Mesenchymal stem cell (in vitro differentiated cells and primary cell): ENCODE measurements around the gene ZGPAT.
A peak's percentile ranks its signal among the peaks of the same experiment; 100 is the strongest.
"Not testable (repeated sequence)": the region's sequence is repeated elsewhere in the genome, so short reads cannot be mapped to it uniquely, and the experiment has no call there.

Source experiments
- DNase-seq: peaks from one replicate; pipeline ENCODE4 v3.0.0-alpha.2; 2013
- H2AFZ ChIP-seq: one replicate; pipeline ENCODE4 v1.6.1; 2013; ENCODE audit warnings: low read depth, mild to moderate bottlenecking, control low read depth, inconsistent platforms, low read length, moderate library complexity
- H2AK5ac ChIP-seq: 2 replicates; pipeline ENCODE4 v1.6.1; 2013; ENCODE audit warnings: low read length, moderate library complexity, mild to moderate bottlenecking, inconsistent platforms; ENCODE audit not compliant: severe bottlenecking
- H2BK120ac ChIP-seq: one replicate; pipeline ENCODE4 v1.6.1; 2013; ENCODE audit warnings: low read depth, mild to moderate bottlenecking, inconsistent platforms, low read length, moderate library complexity
- H2BK12ac ChIP-seq, 2 experiments: one replicate each; pipeline ENCODE4 v1.6.1; 2013; ENCODE audit warnings: inconsistent platforms in 2 of 2, low read length in 2 of 2, mild to moderate bottlenecking in 2 of 2, moderate library complexity in 2 of 2, control low read depth in 1 of 2
- H2BK15ac ChIP-seq: one replicate; pipeline ENCODE4 v1.6.1; 2013; ENCODE audit warnings: mild to moderate bottlenecking, low read depth, inconsistent platforms; ENCODE audit not compliant: poor library complexity, severe bottlenecking
- H2BK5ac ChIP-seq: 2 replicates; pipeline ENCODE4 v1.6.1; 2013; ENCODE audit warnings: low read depth, mild to moderate bottlenecking, low read length, control low read depth, inconsistent platforms; ENCODE audit not compliant: poor library complexity, severe bottlenecking
- H3K14ac ChIP-seq, 2 experiments: one replicate each; pipeline ENCODE4 v1.6.1; 2013; ENCODE audit warnings: inconsistent platforms in 2 of 2, low read length in 2 of 2, control low read depth in 1 of 2, mild to moderate bottlenecking in 1 of 2, moderate library complexity in 1 of 2
- H3K18ac ChIP-seq, 2 experiments: one replicate each; pipeline ENCODE4 v1.6.1; 2013; ENCODE audit warnings: inconsistent platforms in 2 of 2, low read length in 2 of 2, control low read depth in 1 of 2, low read depth in 1 of 2, mild to moderate bottlenecking in 1 of 2
- H3K23ac ChIP-seq, 2 experiments: one replicate each; pipeline ENCODE4 v1.6.1; 2013; ENCODE audit warnings: inconsistent platforms in 2 of 2, low read length in 2 of 2, mild to moderate bottlenecking in 2 of 2, moderate library complexity in 2 of 2, control low read depth in 1 of 2
- H3K27ac ChIP-seq: 2 replicates; pipeline ENCODE4 v1.5.1; 2013; ENCODE audit warnings: mild to moderate bottlenecking, moderate library complexity, low read length, control low read depth, inconsistent platforms; ENCODE audit not compliant: poor library complexity, severe bottlenecking
- H3K27me3 ChIP-seq, 2 experiments: 2 replicates each; pipeline versions ENCODE4 v1.6.1 to v1.7.0; 2013; ENCODE audit warnings: low read length in 2 of 2, mild to moderate bottlenecking in 2 of 2, moderate library complexity in 2 of 2, control low read depth in 1 of 2, inconsistent platforms in 1 of 2; ENCODE audit not compliant: control insufficient read depth in 1 of 2, insufficient read depth in 1 of 2
- H3K36me3 ChIP-seq, 2 experiments: 2 replicates each; pipeline versions ENCODE4 v1.6.1 to v1.7.0; 2013; ENCODE audit warnings: low read length in 2 of 2, control low read depth in 1 of 2, inconsistent platforms in 1 of 2, low read depth in 1 of 2, mild to moderate bottlenecking in 1 of 2; ENCODE audit not compliant: insufficient read depth in 2 of 2, control insufficient read depth in 1 of 2
- H3K4ac ChIP-seq, 2 experiments: one replicate each; pipeline ENCODE4 v1.6.1; 2013; ENCODE audit warnings: inconsistent platforms in 2 of 2, low read length in 2 of 2, mild to moderate bottlenecking in 2 of 2, moderate library complexity in 2 of 2, control low read depth in 1 of 2, low read depth in 1 of 2
- H3K4me1 ChIP-seq: 2 replicates; pipeline ENCODE4 v1.6.1; 2013; ENCODE audit warnings: low read depth, low read length, control low read depth; ENCODE audit not compliant: control insufficient read depth, insufficient read depth
- H3K4me2 ChIP-seq: 2 replicates; pipeline ENCODE4 v1.6.1; 2013; ENCODE audit warnings: low read length, mild to moderate bottlenecking, inconsistent platforms; ENCODE audit not compliant: poor library complexity, severe bottlenecking
- H3K4me3 ChIP-seq, 2 experiments: 2 replicates each; pipeline versions ENCODE4 v1.5.1 to v1.7.0; 2013; ENCODE audit warnings: low read length in 2 of 2, mild to moderate bottlenecking in 2 of 2, control low read depth in 1 of 2, low read depth in 1 of 2; ENCODE audit not compliant: insufficient read depth in 1 of 2
- H3K79me1 ChIP-seq: replicated peaks from 2 replicates; pipeline ENCODE4 v1.6.1; 2013; ENCODE audit warnings: mild to moderate bottlenecking, control low read depth, low read length, inconsistent platforms; ENCODE audit not compliant: poor library complexity, severe bottlenecking
- H3K9ac ChIP-seq: 2 replicates; pipeline ENCODE4 v1.7.0; 2013; ENCODE audit warnings: mild to moderate bottlenecking, low read length, moderate library complexity
- H3K9me3 ChIP-seq: 2 replicates; pipeline ENCODE4 v1.7.0; 2013; ENCODE audit warnings: mild to moderate bottlenecking, low read length; ENCODE audit not compliant: control insufficient read depth
- H4K8ac ChIP-seq: one replicate; pipeline ENCODE4 v1.6.1; 2013; ENCODE audit warnings: inconsistent platforms, mild to moderate bottlenecking, low read length, moderate library complexity
- H4K91ac ChIP-seq: one replicate; pipeline ENCODE4 v1.6.1; 2013; ENCODE audit warnings: mild to moderate bottlenecking, low read length, inconsistent platforms
- WGBS: methylation state at CpG from one replicate; pipeline ENCODE4 v1.1.7; 2013; ENCODE audit warnings: mixed read lengths; 5-methylcytosine and 5-hydroxymethylcytosine counted together

ZGPAT gene

DNA sequence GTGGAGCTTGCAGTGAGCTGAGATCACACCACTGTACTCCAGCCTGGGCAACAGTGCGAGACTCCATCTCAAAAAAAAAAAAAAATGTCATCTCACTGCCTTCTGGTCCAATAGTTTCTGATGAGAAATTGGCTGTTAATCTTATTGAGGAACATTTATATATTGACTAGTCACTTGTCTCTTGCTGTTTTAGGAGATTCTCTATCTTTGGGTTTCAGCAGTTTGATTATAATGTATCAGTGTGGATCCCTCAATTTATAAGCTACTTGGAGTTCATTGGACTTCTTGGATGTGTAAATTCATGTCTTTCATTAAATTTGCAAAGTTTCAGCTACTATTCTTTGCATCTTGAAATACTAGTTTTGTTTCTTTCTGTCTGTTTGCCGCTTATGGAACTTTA lies 11.2 kb downstream of the ZGPAT start:
- Histone ChIP-seq H3K4me1 (no peaks in the 10 kb centered on the region), H3K79me1 (peaks cover 26% of the 10 kb centered on the region), H3K4me2 (no peak overlapping the region), H3K14ac (no peak overlapping the region), H2BK5ac (no peak overlapping the region), H3K27me3 (no peaks in the 10 kb centered on the region), H4K91ac (no peak overlapping the region), H4K8ac (no peak overlapping the region), H3K27ac (no peak overlapping the region), H2AFZ (no peak overlapping the region), H2AK5ac (no peak overlapping the region), H2BK12ac (no peak overlapping the region), H3K9me3 (peaks cover 28% of the 10 kb centered on the region), H2BK120ac (no peak overlapping the region), H3K4ac (no peak overlapping the region), H3K23ac (no peak overlapping the region), H3K4me3 (peak overlapping the region in 1 of 2 experiments; percentile 10), H3K18ac (no peak overlapping the region), H3K36me3 (peaks cover 56 to 66% of the 10 kb centered on the region in 2 experiments), H2BK15ac (no peak overlapping the region), H3K9ac (no peak overlapping the region)
- no peak for DNase-seq
- WGBS: 100% methylated on average over 1 of the region's 2 CpGs

DNA sequence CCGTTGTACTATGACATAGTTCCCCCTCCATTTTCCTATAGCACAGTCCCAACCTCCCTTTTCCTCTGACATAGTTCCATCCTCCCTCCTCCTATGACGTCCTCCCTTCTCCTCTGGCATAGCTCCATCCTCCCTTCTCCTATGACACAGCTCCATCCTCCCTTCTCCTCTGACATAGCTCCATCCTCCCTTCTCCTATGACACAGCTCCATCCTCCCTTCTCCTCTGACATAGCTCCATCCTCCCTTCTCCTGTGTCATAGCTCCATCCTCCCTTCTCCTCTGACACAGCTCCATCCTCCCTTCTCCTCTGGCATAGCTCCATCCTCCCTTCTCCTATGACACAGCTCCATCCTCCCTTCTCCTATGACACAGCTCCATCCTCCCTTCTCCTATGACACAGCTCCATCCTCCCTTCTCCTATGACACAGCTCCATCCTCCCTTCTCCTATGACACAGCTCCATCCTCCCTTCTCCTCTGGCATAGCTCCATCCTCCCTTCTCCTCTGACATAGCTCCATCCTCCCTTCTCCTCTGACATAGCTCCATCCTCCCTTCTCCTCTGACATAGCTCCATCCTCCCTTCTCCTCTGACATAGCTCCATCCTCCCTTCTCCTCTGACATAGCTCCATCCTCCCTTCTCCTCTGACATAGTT lies 15.3 kb downstream of the ZGPAT start:
- H2AK5ac ChIP-seq, H2BK120ac ChIP-seq, H2BK12ac ChIP-seq, H3K27ac ChIP-seq, H4K8ac ChIP-seq, H3K27me3 ChIP-seq, H2AFZ ChIP-seq, H3K14ac ChIP-seq, H3K9ac ChIP-seq, H2BK15ac ChIP-seq, H3K4ac ChIP-seq, H2BK5ac ChIP-seq, H3K18ac ChIP-seq, H4K91ac ChIP-seq, H3K4me1 ChIP-seq, H3K4me2 ChIP-seq, DNase-seq, H3K4me3 ChIP-seq, H3K23ac ChIP-seq: not testable (repeated sequence)
- peaks cover 17% of the 10 kb centered on the region for H3K9me3 ChIP-seq
- peaks cover 41% of the 10 kb centered on the region in 2 experiments for H3K36me3 ChIP-seq
- H3K79me1 ChIP-seq: peaks cover 29% of the 10 kb centered on the region
- 98% methylated on average over 2 of the region's 2 CpGs for WGBS

DNA sequence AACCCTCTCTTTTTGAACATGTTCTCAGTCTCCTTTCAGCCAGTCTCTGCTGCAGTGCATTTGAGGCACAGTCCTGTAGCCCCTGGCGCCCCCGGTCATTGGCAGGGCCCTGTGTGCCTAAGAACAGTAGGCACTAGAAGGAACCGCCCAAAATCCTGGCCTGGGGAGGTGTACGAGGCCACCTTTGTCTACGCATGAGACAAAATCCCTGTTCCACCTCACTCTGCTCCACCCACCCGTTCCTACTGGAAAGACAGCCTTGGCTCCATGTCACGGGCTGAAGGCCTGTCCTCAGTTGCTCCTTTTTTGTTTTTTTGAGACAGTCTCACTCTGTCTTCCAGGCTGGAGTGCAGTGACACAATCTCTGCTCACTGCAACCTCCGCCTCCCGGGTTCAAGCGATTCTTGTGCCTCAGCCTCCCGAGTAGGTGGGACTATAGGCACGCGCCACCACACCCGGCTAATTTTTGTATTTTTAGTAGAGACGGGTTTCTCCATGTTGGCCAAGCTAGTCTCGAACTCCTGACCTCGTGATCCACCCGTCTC lies 22.4 kb downstream of the ZGPAT start:
- H3K36me3 ChIP-seq: peaks cover 43 to 55% of the 10 kb centered on the region in 2 experiments
- H3K18ac ChIP-seq, H2AFZ ChIP-seq, H4K91ac ChIP-seq, H2AK5ac ChIP-seq, H3K9ac ChIP-seq, H4K8ac ChIP-seq, H2BK5ac ChIP-seq, H3K23ac ChIP-seq, H3K4me2 ChIP-seq, H3K9me3 ChIP-seq, H3K4ac ChIP-seq, DNase-seq, H2BK12ac ChIP-seq, H3K4me3 ChIP-seq, H3K14ac ChIP-seq, H3K27ac ChIP-seq, H2BK120ac ChIP-seq, H2BK15ac ChIP-seq, H3K27me3 ChIP-seq: not testable (repeated sequence)
- 97% methylated on average over 18 of the region's 18 CpGs for WGBS
- peaks cover 13% of the 10 kb centered on the region for H3K4me1 ChIP-seq
- peaks cover 31% of the 10 kb centered on the region for H3K79me1 ChIP-seq

DNA sequence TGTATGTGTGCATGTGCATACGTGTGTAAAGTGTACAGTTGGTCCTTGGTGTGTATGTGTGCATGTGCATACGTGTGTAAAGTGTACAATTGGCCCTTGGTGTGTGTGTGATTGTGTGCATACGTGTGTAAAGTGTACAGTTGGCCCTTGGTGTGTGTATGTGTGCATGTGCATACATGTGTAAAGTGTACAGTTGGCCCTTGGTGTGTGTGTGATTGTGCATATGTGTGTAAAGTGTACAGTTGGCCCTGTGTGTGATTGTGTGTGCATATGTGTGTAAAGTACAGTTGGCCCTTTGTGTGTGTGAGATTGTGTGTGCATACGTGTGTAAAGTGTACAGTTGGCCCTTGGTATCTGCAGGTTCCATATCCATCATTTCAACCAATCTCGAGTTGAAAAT lies 23.6 kb downstream of the ZGPAT start:
- Histone ChIP-seq H3K79me1 (peaks cover 29% of the 10 kb centered on the region), H2AK5ac (no peak overlapping the region), H2BK5ac (no peak overlapping the region), H3K36me3 (peaks cover 55 to 63% of the 10 kb centered on the region in 2 experiments), H3K4me1 (peaks cover 13% of the 10 kb centered on the region), H3K18ac (no peak overlapping the region), H3K14ac (no peak overlapping the region), H3K4ac (no peak overlapping the region), H3K23ac (no peak overlapping the region), H2BK15ac (no peak overlapping the region), H4K8ac (no peak overlapping the region), H3K9me3 (no peaks in the 10 kb centered on the region), H2AFZ (no peak overlapping the region), H3K27ac (no peak overlapping the region), H2BK12ac (no peak overlapping the region), H2BK120ac (no peak overlapping the region), H3K27me3 (no peaks in the 10 kb centered on the region), H3K9ac (no peak overlapping the region), H3K4me3 (no peak overlapping the region), H3K4me2 (no peak overlapping the region), H4K91ac (no peak overlapping the region)
- WGBS: 91% methylated on average over 3 of the region's 5 CpGs
- DNase-seq: no peak
